Measurements from ENCODE around the gene HTN3. TPM values are rescaled to one million over a fixed set of nuclear protein-coding genes. Genes with fewer than 3 reads are reported as not detected.

HTN3 gene
- total and polyA plus RNA-seq, 9 of the 15 experiments (the other 6 are each of a cell fraction or from before 2014, with no cell fraction given): not detected

DNA sequence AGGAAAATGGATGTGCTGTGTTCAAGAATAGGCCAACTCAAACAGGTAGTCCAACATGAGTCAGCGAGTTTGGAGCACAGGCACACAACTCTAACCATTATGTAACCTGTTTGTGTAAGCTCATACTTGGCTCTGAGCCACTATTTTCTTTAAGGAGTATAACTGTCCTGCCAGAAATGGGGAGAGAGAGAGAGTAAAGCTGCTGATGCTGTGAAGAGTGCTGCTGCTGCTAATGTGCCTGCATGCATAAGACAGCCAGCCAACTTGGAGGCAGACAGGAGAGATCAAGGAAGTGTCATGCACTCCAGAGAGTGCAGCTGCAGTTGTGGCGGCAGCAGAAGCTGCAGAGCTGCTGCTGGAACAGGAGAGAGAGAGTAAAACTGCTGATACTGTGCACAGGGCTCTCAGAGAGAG lies 44.2 kb upstream of the HTN3 start (continued):
- TF ChIP-seq RAD21 (CRISPR knock-in tag; conservative IDR thresholded peaks at IDR 0.05 in 1 of 2, IDR thresholded peaks at IDR 0.05 in 1 of 2): no peak
- TF ChIP-seq ETV6 (IDR thresholded peaks at IDR 0.05; ENCODE audit: borderline replicate concordance in 1 of 2, low read depth in 2 of 2, low read length in 1 of 2): no peak
- no peak for TF ChIP-seq ETV6 (CRISPR knock-in tag; IDR thresholded peaks at IDR 0.05; ENCODE audit: borderline replicate concordance)
- TF ChIP-seq PHB2 (IDR thresholded peaks at IDR 0.05; ENCODE audit: low read depth): no peak
- TF ChIP-seq DIDO1 (tag; IDR thresholded peaks at IDR 0.05; ENCODE audit: low read depth): no peak
- no peak for TF ChIP-seq ZNF253 (CRISPR knock-in tag; conservative IDR thresholded peaks at IDR 0.05)
- TF ChIP-seq FUS (optimal IDR thresholded peaks at IDR 0.05; ENCODE audit: low read depth, low read length): no peak
- no peak for TF ChIP-seq TGIF2 (CRISPR knock-in tag; IDR thresholded peaks at IDR 0.05)
- TF ChIP-seq ZNF785 (CRISPR knock-in tag; IDR thresholded peaks at IDR 0.05): no peak
- TF ChIP-seq KDM5B (IDR thresholded peaks at IDR 0.05; ENCODE audit: insufficient replicate concordance, low read depth, low read length): no peak
- TF ChIP-seq, protein P1, sequence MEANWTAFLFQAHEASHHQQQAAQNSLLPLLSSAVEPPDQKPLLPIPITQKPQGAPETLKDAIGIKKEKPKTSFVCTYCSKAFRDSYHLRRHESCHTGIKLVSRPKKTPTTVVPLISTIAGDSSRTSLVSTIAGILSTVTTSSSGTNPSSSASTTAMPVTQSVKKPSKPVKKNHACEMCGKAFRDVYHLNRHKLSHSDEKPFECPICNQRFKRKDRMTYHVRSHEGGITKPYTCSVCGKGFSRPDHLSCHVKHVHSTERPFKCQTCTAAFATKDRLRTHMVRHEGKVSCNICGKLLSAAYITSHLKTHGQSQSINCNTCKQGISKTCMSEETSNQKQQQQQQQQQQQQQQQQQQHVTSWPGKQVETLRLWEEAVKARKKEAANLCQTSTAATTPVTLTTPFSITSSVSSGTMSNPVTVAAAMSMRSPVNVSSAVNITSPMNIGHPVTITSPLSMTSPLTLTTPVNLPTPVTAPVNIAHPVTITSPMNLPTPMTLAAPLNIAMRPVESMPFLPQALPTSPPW (CRISPR knock-in tag; IDR thresholded peaks at IDR 0.05): no peak

DNA sequence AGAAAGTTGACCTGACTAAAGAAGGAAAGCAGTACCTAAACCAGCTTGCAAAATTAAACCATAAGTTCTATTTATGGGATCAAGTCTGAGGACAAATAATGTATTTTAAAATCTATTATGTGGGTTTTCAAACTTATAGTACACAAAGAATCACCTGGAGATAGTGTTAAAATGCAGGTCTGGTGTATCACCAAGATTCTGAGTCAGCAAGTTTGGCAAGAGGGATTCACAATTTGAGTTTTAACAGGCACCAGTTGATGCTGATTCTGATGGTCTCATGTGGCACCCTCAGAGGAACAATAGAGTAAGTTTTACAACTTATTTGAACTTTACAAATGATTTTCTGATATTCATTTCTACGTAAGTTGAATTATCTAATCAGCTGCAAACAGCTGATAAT lies 41.6 kb upstream of the HTN3 start:
- Histone ChIP-seq H3K36me3 (ENCODE audit: control insufficient read depth, insufficient read depth, low read length) (no peaks in the 10 kb centered on the region), H3K9me3 (replicated peaks; ENCODE audit: control insufficient read depth, insufficient read depth, low read depth, low read length) (no peaks in the 10 kb centered on the region), H3K9me1 (ENCODE audit: control insufficient read depth, insufficient read depth, low read length) (no peaks in the 10 kb centered on the region), H3K27me3 (ENCODE audit: control insufficient read depth in 2 of 2, insufficient read depth in 2 of 2, low read length in 2 of 2) (no peaks in the 10 kb centered on the region), H3K4me1 (replicated peaks in 1 of 2; ENCODE audit: control insufficient read depth in 2 of 2, insufficient read depth in 2 of 2, low read length in 2 of 2) (no peaks in the 10 kb centered on the region), H3K4me2 (ENCODE audit: insufficient read depth, low read length) (no peak overlapping the region), H3K79me2 (ENCODE audit: control insufficient read depth, insufficient read depth, low read length) (no peaks in the 10 kb centered on the region), H3K4me3 (no peak overlapping the region), H3K27ac (ENCODE audit: extremely low read depth, low read depth, low read length) (no peak overlapping the region), H4K20me1 (replicated peaks; ENCODE audit: control insufficient read depth, insufficient read depth, low read length) (no peaks in the 10 kb centered on the region), H3K9ac (ENCODE audit: insufficient read depth in 1 of 2, low read depth in 2 of 2, low read length in 2 of 2) (no peak overlapping the region), H2AFZ (ENCODE audit: low read depth, low read length) (no peak overlapping the region)
- CTCF ChIA-PET (ENCODE audit: low intra/inter-chr PET ratio): no interaction called here
- no peak for DNase-seq (ENCODE audit: extremely low read depth in 1 of 4, low spot score in 3 of 4)
- in situ Hi-C loops (cut with MboI): no loop called here
- TF ChIP-seq ZNF124 (CRISPR knock-in tag; IDR thresholded peaks at IDR 0.05): no peak
- no peak for TF ChIP-seq NR2C2 (CRISPR knock-in tag; IDR thresholded peaks at IDR 0.05)
- TF ChIP-seq NR2C2 (tag; IDR thresholded peaks at IDR 0.05): no peak
- no peak for TF ChIP-seq ATF7 (IDR thresholded peaks at IDR 0.05)
- TF ChIP-seq, protein P2, sequence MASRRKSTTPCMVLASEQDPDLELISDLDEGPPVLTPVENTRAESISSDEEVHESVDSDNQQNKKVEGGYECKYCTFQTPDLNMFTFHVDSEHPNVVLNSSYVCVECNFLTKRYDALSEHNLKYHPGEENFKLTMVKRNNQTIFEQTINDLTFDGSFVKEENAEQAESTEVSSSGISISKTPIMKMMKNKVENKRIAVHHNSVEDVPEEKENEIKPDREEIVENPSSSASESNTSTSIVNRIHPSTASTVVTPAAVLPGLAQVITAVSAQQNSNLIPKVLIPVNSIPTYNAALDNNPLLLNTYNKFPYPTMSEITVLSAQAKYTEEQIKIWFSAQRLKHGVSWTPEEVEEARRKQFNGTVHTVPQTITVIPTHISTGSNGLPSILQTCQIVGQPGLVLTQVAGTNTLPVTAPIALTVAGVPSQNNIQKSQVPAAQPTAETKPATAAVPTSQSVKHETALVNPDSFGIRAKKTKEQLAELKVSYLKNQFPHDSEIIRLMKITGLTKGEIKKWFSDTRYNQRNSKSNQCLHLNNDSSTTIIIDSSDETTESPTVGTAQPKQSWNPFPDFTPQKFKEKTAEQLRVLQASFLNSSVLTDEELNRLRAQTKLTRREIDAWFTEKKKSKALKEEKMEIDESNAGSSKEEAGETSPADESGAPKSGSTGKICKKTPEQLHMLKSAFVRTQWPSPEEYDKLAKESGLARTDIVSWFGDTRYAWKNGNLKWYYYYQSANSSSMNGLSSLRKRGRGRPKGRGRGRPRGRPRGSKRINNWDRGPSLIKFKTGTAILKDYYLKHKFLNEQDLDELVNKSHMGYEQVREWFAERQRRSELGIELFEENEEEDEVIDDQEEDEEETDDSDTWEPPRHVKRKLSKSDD (conservative IDR thresholded peaks at IDR 0.05; ENCODE audit: low read length): no peak
- no peak for TF ChIP-seq CHCHD3 (CRISPR knock-in tag; IDR thresholded peaks at IDR 0.05)
- ATAC-seq: no peak
- POLR2A ChIA-PET: no interaction called here
- WGBS (ENCODE audit: insufficient coverage, low coverage, missing lambda C conversion rate): 5% methylated on average over 1 of the region's 1 CpG
- no TSS peak for BruUV-seq (replicated peaks)
- intact Hi-C loops (cut with micrococcal nuclease): no loop called here
- no peak for FAIRE-seq
